ENCODE measurements around the gene FOCAD. TPM values are rescaled to one million over a fixed set of nuclear protein-coding genes. Genes with fewer than 3 reads are reported as not detected.

The FOCAD gene
- total RNA-seq, 4 donors from 2014 or later, result 49.3 to 139 (median 92.8) TPM

DNA sequence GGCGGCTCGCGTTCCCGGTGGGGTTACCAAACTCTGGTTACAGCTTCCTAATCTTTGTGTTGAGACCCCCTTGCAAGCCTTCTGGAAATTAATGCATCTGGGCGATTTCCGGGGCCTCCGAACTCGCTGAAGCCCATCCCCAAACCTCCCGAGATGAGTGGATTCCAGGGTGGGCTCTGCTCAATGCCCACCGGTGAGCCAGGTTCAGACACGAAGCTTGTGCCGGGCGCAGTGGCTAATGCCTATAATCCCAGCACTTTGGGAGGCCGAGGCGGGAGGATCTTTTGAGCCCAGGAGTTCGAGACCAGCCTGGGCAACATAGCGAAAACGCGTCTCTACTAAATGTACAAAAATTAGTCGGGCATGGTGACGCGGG is 347.7 kb downstream of the FOCAD start:
- Histone ChIP-seq H3K36me3 (no peaks in the 10 kb centered on the region), H3K4me3 (replicated peaks in 1 of 3) (peak overlapping the region in 2 of 3 donors; percentile 14 to 32), H3K27ac (peak overlapping the region; percentile 78 to 94 (median 83)), H3K9me3 (no peaks in the 10 kb centered on the region), H3K27me3 (no peaks in the 10 kb centered on the region), H3K4me1 (peaks cover 3 to 6% of the 10 kb centered on the region in 2 donors)
- no peak for DNase-seq
- intact Hi-C loops (cut with DNase I), result no loop called here
- TF ChIP-seq, protein P1, sequence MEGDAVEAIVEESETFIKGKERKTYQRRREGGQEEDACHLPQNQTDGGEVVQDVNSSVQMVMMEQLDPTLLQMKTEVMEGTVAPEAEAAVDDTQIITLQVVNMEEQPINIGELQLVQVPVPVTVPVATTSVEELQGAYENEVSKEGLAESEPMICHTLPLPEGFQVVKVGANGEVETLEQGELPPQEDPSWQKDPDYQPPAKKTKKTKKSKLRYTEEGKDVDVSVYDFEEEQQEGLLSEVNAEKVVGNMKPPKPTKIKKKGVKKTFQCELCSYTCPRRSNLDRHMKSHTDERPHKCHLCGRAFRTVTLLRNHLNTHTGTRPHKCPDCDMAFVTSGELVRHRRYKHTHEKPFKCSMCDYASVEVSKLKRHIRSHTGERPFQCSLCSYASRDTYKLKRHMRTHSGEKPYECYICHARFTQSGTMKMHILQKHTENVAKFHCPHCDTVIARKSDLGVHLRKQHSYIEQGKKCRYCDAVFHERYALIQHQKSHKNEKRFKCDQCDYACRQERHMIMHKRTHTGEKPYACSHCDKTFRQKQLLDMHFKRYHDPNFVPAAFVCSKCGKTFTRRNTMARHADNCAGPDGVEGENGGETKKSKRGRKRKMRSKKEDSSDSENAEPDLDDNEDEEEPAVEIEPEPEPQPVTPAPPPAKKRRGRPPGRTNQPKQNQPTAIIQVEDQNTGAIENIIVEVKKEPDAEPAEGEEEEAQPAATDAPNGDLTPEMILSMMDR (IDR thresholded peaks at IDR 0.05), result no peak
- no peak for TF ChIP-seq POLR2A (IDR thresholded peaks at IDR 0.05)
- WGBS, 2 donors, result 74 to 86% methylated on average over 18 to 22 of the region's 22 CpGs

DNA sequence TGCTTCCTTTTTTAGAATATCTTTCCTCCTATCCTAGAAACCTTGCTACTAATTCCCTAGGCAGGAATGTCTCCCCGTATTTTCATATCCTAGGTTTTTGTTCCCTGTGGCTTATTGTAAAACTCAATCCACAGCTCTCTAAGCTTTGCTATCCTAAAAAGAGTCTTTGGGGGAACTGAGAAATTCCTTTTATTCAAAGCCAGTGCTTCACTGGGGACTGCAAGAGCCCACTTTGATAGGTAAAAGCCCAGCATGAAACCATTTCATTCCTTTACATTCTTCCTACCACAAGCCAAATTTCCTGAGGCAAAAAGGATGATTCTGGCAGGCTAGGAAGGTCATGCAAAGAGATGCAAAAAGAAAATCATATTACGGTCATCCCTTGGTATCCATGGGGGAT is 353.2 kb downstream of the FOCAD start:
- TF ChIP-seq POLR2A (IDR thresholded peaks at IDR 0.05), result no peak
- TF ChIP-seq, protein P1 (IDR thresholded peaks at IDR 0.05), result no peak
- Histone ChIP-seq H3K27ac (no peak overlapping the region), H3K9me3 (no peaks in the 10 kb centered on the region), H3K36me3 (no peaks in the 10 kb centered on the region), H3K27me3 (no peaks in the 10 kb centered on the region), H3K4me1 (no peaks in the 10 kb centered on the region), H3K4me3 (replicated peaks in 1 of 3) (no peak overlapping the region)
- WGBS, 2 donors, result 92 to 96% methylated on average over 2 of the region's 2 CpGs
- DNase-seq, result no peak
- intact Hi-C loops (cut with DNase I), result no loop called here

DNA sequence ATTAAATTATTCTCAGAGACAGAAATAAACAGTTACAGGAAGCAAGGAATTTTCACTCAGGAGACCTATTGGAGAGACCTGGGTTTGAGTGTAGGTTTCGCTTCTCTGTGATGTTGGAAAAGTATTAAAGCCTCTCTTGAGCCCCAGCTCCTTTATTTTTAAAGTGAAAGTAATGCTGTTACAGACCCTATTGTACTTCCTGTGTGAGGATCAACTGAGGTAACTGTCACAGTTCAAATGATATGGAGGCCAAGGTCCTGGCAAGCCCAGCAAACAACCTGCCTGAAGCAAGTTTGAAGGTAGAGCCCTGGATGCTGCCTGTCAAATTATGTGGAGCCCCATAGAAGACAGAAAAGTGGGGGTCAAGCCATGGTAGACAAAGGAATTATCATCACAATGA is 355.2 kb downstream of the FOCAD start:
- H3K4me3 ChIP-seq (replicated peaks in 1 of 3), result no peak overlapping the region
- no peaks in the 10 kb centered on the region for H3K27me3 ChIP-seq
- H3K27ac ChIP-seq, result no peak overlapping the region
- intact Hi-C loops (cut with DNase I), result no loop called here
- H3K36me3 ChIP-seq, result no peaks in the 10 kb centered on the region
- H3K9me3 ChIP-seq, result no peaks in the 10 kb centered on the region
- no peaks in the 10 kb centered on the region for H3K4me1 ChIP-seq
- no peak for TF ChIP-seq POLR2A (IDR thresholded peaks at IDR 0.05)
- TF ChIP-seq, protein P1 (IDR thresholded peaks at IDR 0.05), result no peak
- WGBS, 2 donors, result 91 to 96% methylated on average over 1 of the region's 1 CpG
- no peak for DNase-seq

DNA sequence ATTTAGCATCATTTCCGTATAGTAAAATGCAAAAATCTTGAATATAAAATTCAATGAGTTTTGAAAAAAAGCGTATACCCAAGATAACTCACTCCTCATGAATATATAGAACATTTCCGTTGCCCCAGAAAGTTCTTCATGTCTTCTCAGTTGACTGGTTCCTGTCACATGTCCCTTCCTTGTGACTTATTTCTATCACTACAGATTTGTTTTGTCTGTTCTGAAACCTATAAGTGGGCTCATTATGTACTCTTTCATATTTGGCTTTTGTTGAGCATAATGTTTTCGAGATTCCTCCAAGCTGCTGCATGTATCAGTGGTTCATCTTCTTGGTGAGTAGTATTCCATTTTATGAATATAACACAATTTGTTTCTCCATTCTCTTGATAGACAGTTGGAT is 358.4 kb downstream of the FOCAD start:
- 90 to 95% methylated on average over 4 of the region's 4 CpGs for WGBS, 2 donors
- intact Hi-C loops (cut with DNase I), result no loop called here
- H3K4me1 ChIP-seq, result no peaks in the 10 kb centered on the region

DNA sequence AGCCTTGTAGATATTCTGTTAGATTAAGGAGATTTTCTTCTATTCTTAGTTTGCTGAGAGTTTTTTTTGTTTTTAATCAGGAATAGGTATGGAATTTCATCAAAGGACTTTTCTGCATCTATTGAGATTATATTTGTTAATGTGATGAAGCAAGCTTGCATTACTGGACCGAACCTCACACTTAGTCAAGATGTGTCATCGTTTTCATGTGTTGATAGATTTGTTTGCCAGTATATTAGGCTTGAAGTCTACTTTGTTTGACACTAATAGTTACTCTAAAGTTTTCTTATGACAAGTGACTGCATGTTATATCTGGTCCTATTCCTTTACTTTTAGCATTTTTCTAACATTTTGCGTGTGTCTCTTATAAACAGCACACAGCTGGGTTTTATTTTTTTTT is 359.8 kb downstream of the FOCAD start:
- intact Hi-C loops (cut with DNase I), result no loop called here
- no peak for DNase-seq
- no peaks in the 10 kb centered on the region for H3K9me3 ChIP-seq
- H3K36me3 ChIP-seq, result no peaks in the 10 kb centered on the region
- 93 to 96% methylated on average over 3 of the region's 3 CpGs for WGBS, 2 donors
- TF ChIP-seq, protein P1 (IDR thresholded peaks at IDR 0.05), result no peak
- TF ChIP-seq POLR2A (IDR thresholded peaks at IDR 0.05), result no peak
- H3K4me3 ChIP-seq (replicated peaks in 1 of 3), result no peak overlapping the region
- H3K4me1 ChIP-seq, result no peaks in the 10 kb centered on the region
- H3K27ac ChIP-seq, result no peak overlapping the region
- no peaks in the 10 kb centered on the region for H3K27me3 ChIP-seq

More for the DNA sequence above, 358.4 kb downstream of the FOCAD start:
- no peaks in the 10 kb centered on the region for H3K9me3 ChIP-seq
- no peak for DNase-seq
- H3K27ac ChIP-seq, result no peak overlapping the region
- no peaks in the 10 kb centered on the region for H3K27me3 ChIP-seq
- H3K36me3 ChIP-seq, result no peaks in the 10 kb centered on the region
- no peak for TF ChIP-seq POLR2A (IDR thresholded peaks at IDR 0.05)
- TF ChIP-seq, protein P1 (IDR thresholded peaks at IDR 0.05), result no peak
- H3K4me3 ChIP-seq (replicated peaks in 1 of 3), result no peak overlapping the region

MicroRNAs encoded within 50 kb of the gene (microRNA counts, 767-probe panel; counts per million panel counts)
- microRNA hsa-miR-491-3p, result 0 counts per million in 2 donors
- microRNA hsa-miR-491-5p, result 0 counts per million in 2 donors

Small RNA genes lying within 50 kb of the gene (microRNA-seq; reads per million reads assigned to microRNA genes)
- 16.1 reads per million, percentile 33 among the genes with 10 or more reads in this experiment for gene MIR491

Small RNA genes lying within 50 kb of the gene (small RNA-seq; reads per million reads assigned to genes)
- gene MIR491 (not detected), gene SNORA30B (not detected)

Other genes starting within 250 kb of the FOCAD start
- gene MLLT3, start 61.8 kb upstream of the FOCAD start, total RNA-seq, result 10 to 100 TPM; 29.8 to 51.0 (median 47.1) TPM